GM19467 (cell line): ENCODE data around the gene SV2C.
"Not testable (repeated sequence)": the region's sequence is repeated elsewhere in the genome, so short reads cannot be mapped to it uniquely, and the experiment has no call there.

ENCODE experiments used
- ATAC-seq: cut with Tn5 transposase; IDR thresholded peaks from one replicate; pipeline ENCODE4 v1.9.1; 2021; ENCODE audit warnings: mild to moderate bottlenecking, moderate library complexity; ENCODE audit not compliant: unreplicated experiment

The SV2C gene

GRCh38 chr5:76334574-76334973 is 251.4 kb downstream of the SV2C start:
- ATAC-seq: no peak

- ATAC-seq: not testable (repeated sequence)
Measured at GRCh38 chr5:76335451-76335850, 252.3 kb downstream of the SV2C start.

- ATAC-seq: not testable (repeated sequence)
Measured at GRCh38 chr5:76336253-76336809, 253.1 kb downstream of the SV2C start.

- peak; percentile 67 for ATAC-seq
Measured at GRCh38 chr5:76337953-76338451, 254.8 kb downstream of the SV2C start.

- no peak for ATAC-seq
Measured at GRCh38 chr5:76339919-76340318, 256.7 kb downstream of the SV2C start.

GRCh38 chr5:76341651-76342334 is 258.6 kb downstream of the SV2C start:
- ATAC-seq: no peak

GRCh38 chr5:76342474-76342873 is 259.3 kb downstream of the SV2C start:
- no peak for ATAC-seq

- ATAC-seq: no peak
Measured at GRCh38 chr5:76345582-76345981, 262.4 kb downstream of the SV2C start.

GRCh38 chr5:76351176-76351575 is 268.0 kb downstream of the SV2C start:
- ATAC-seq: peak; percentile 25

GRCh38 chr5:76351577-76351976 is 268.4 kb downstream of the SV2C start:
- ATAC-seq: peak; percentile 96

- ATAC-seq: no peak
Measured at GRCh38 chr5:76356887-76357286, 273.7 kb downstream of the SV2C start.

- no peak for ATAC-seq
Measured at GRCh38 chr5:76363352-76364225, 280.4 kb downstream of the SV2C start.

- ATAC-seq: no peak
Measured at GRCh38 chr5:76364226-76364589, 281.0 kb downstream of the SV2C start.

- no peak for ATAC-seq
Measured at GRCh38 chr5:76365561-76365960, 282.4 kb downstream of the SV2C start.

GRCh38 chr5:76366596-76366995 is 283.4 kb downstream of the SV2C start:
- no peak for ATAC-seq

GRCh38 chr5:76367623-76368371 is 284.6 kb downstream of the SV2C start:
- no peak for ATAC-seq

- no peak for ATAC-seq
Measured at GRCh38 chr5:76368941-76369340, 285.8 kb downstream of the SV2C start.

- ATAC-seq: not testable (repeated sequence)
Measured at GRCh38 chr5:76369668-76370067, 286.5 kb downstream of the SV2C start.

- no peak for ATAC-seq
Measured at GRCh38 chr5:76371960-76372322, 288.8 kb downstream of the SV2C start.

- ATAC-seq: no peak
Measured at GRCh38 chr5:76372323-76373054, 289.3 kb downstream of the SV2C start.
